Measurements from ENCODE around the gene METTL9. TPM values are rescaled to one million over a fixed set of nuclear protein-coding genes. Genes with fewer than 3 reads are reported as not detected.
"Not testable (repeated sequence)": the region's sequence is repeated elsewhere in the genome, so short reads cannot be mapped to it uniquely, and the experiment has no call there.

The METTL9 gene
- total RNA-seq, 2 donors from 2014 or later: 83.7 to 90.6 TPM

GRCh38 chr16:21600031-21600773 is 825 bp downstream of the METTL9 start:
- H3K36me3 ChIP-seq: no peaks in the 10 kb centered on the region
- peak overlapping the region; percentile 86 to 98 for H3K9ac ChIP-seq (ENCODE audit: low read depth in 2 of 2, low read length in 2 of 2)
- no peaks in the 10 kb centered on the region for H3K4me1 ChIP-seq
- no peaks in the 10 kb centered on the region for H3K9me3 ChIP-seq
- no peaks in the 10 kb centered on the region for H3K27me3 ChIP-seq
- intact Hi-C loops (cut with DNase I): no loop called here
- H3K27ac ChIP-seq: peak overlapping the region; percentile 97
- DNase-seq: peak; percentile 35
- peak overlapping the region; percentile 85 for H3K4me3 ChIP-seq
- no peak for TF ChIP-seq CTCF (IDR thresholded peaks at IDR 0.05)

- Histone ChIP-seq H3K27ac (no peak overlapping the region), H3K4me3 (no peak overlapping the region), H3K36me3 (no peaks in the 10 kb centered on the region), H3K9ac (ENCODE audit: low read depth in 2 of 2, low read length in 2 of 2) (no peak overlapping the region), H3K9me3 (no peaks in the 10 kb centered on the region), H3K27me3 (no peaks in the 10 kb centered on the region), H3K4me1 (peaks cover 10% of the 10 kb centered on the region)
- TF ChIP-seq CTCF (IDR thresholded peaks at IDR 0.05): no peak
- intact Hi-C loops (cut with DNase I): no loop called here
- no peak for DNase-seq
Observed at GRCh38 chr16:21602785-21603184, 3.4 kb downstream of the METTL9 start.

- H3K36me3 ChIP-seq: no peaks in the 10 kb centered on the region
- no peak for TF ChIP-seq CTCF (IDR thresholded peaks at IDR 0.05)
- no peaks in the 10 kb centered on the region for H3K9me3 ChIP-seq
- intact Hi-C loops (cut with DNase I): no loop called here
- DNase-seq: no peak
- H3K9ac ChIP-seq (ENCODE audit: low read depth in 2 of 2, low read length in 2 of 2): no peak overlapping the region
- H3K27me3 ChIP-seq: no peaks in the 10 kb centered on the region
- no peak overlapping the region for H3K4me3 ChIP-seq
- no peak overlapping the region for H3K27ac ChIP-seq
- H3K4me1 ChIP-seq: peaks cover 10% of the 10 kb centered on the region
Observed at GRCh38 chr16:21603928-21604327, 4.6 kb downstream of the METTL9 start.

- H3K9ac ChIP-seq (ENCODE audit: low read depth in 2 of 2, low read length in 2 of 2); H3K27me3 ChIP-seq; H3K36me3 ChIP-seq; intact Hi-C loops (cut with DNase I); H3K27ac ChIP-seq; H3K4me3 ChIP-seq; H3K9me3 ChIP-seq: not testable (repeated sequence)
- peak; percentile 25 for DNase-seq
- H3K4me1 ChIP-seq: peaks cover 17% of the 10 kb centered on the region
Observed at GRCh38 chr16:21605848-21606247, 6.5 kb downstream of the METTL9 start.

- DNase-seq: no peak
- Histone ChIP-seq H3K9ac (ENCODE audit: low read depth in 2 of 2, low read length in 2 of 2) (no peak overlapping the region), H3K27ac (no peak overlapping the region), H3K4me1 (peaks cover 20% of the 10 kb centered on the region), H3K36me3 (no peaks in the 10 kb centered on the region), H3K4me3 (no peak overlapping the region), H3K9me3 (no peaks in the 10 kb centered on the region), H3K27me3 (no peaks in the 10 kb centered on the region)
- no peak for TF ChIP-seq CTCF (IDR thresholded peaks at IDR 0.05)
- intact Hi-C loops (cut with DNase I): no loop called here
Observed at GRCh38 chr16:21608639-21609328, 9.4 kb downstream of the METTL9 start.

- no peak for DNase-seq
- no peak overlapping the region for H3K27ac ChIP-seq
- intact Hi-C loops (cut with DNase I): no loop called here
- no peaks in the 10 kb centered on the region for H3K9me3 ChIP-seq
- H3K4me3 ChIP-seq: no peak overlapping the region
- peaks cover 20% of the 10 kb centered on the region for H3K4me1 ChIP-seq
- no peaks in the 10 kb centered on the region for H3K27me3 ChIP-seq
- H3K36me3 ChIP-seq: no peaks in the 10 kb centered on the region
- no peak overlapping the region for H3K9ac ChIP-seq (ENCODE audit: low read depth in 2 of 2, low read length in 2 of 2)
- TF ChIP-seq CTCF (IDR thresholded peaks at IDR 0.05): no peak
Observed at GRCh38 chr16:21610006-21610544, 10.7 kb downstream of the METTL9 start.
